HEK293T (cell line): ENCODE data around the gene INO80.

Experiments
- FOXK2 ChIP-seq: fragments of 450-650 bp; IDR thresholded peaks from 2 replicates; pipeline ENCODE4 v1.6.1; 2016; ENCODE audit warnings: mild to moderate bottlenecking
- FOXM1 ChIP-seq: fragments of 450-650 bp; IDR thresholded peaks from 2 replicates; pipeline ENCODE4 v1.6.1; 2017; ENCODE audit warnings: mild to moderate bottlenecking, borderline replicate concordance
- SP1 ChIP-seq: fragments of 450-650 bp; IDR thresholded peaks from 2 replicates; pipeline ENCODE4 v1.6.1; 2017
- SUZ12 ChIP-seq: fragments of 450-650 bp; IDR thresholded peaks from 2 replicates; pipeline ENCODE4 v1.6.1; 2016; ENCODE audit warnings: mild to moderate bottlenecking
- ZNF384 ChIP-seq: fragments of 450-650 bp; IDR thresholded peaks from 2 replicates; pipeline ENCODE4 v1.6.1; 2016

DNA sequence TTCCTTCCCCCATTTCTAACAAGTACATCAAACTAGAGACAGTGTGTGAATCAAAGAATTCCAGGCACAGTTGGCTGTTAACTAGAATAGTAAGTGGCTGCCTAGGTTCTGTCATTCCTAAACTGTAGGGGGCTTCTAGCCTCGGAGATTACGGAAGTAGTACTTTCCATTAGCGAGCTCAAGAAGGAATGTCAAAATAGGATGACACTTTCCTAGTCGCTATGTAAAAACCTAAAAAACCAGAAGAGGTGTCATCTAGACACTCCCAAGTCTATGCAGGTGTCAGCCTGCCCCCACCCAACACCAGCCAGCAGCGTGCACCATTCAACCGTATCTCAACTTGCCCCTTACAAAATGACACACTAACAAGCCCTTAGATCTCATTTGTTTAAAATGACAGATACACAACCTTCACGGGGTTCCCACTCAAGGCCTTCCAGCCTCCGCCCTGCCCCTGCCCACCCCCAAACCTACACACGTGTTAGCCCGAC lies 874 bp downstream of the INO80 start:
- TF ChIP-seq FOXK2 (no peak), SP1 (no peak), FOXM1 (no peak), ZNF384 (no peak), SUZ12 (no peak)
